B cell (primary cell): Measurements from ENCODE around the gene TRNP1. TPM values are rescaled to one million over a fixed set of nuclear protein-coding genes. Genes with fewer than 3 reads are reported as not detected.

Experiments
- ATAC-seq: fragments of 200-7000 bp; cut with Tn5 transposase; one replicate; pipeline ENCODE4 v1.10.0; 2021; ENCODE audit warnings: low read depth, mild to moderate bottlenecking, moderate number of reproducible peaks, moderate library complexity
- CTCF ChIA-PET: fragments of 350-600 bp; sonication (Branson Sonifier 250); formaldehyde crosslinking; loops from one replicate; lab custom pipeline; 2021; ENCODE audit warnings: antibody characterized with exemption, inconsistent platforms; lab: Charles Lee
- POLR2A ChIA-PET: fragments of 350-600 bp; sonication (Branson Sonifier 250); formaldehyde crosslinking; loops from one replicate; lab custom pipeline; 2021; ENCODE audit warnings: antibody characterized with exemption; lab: Charles Lee
- DNase-seq: peaks from one replicate; pipeline ENCODE4 v3.0.0; 2013
- H2AFZ ChIP-seq: 2 replicates; pipeline ENCODE4 v1.6.1; 2012; ENCODE audit warnings: mild to moderate bottlenecking, low read depth, low read length; ENCODE audit not compliant: insufficient read depth, poor library complexity, severe bottlenecking
- H3K27ac ChIP-seq, 2 donors: 1 replicate in 1 of 2; 2 replicates in 1 of 2; pipeline ENCODE4 v1.5.1; 2012 to 2013; ENCODE audit warnings: low read length in 2 of 2, mild to moderate bottlenecking in 2 of 2, moderate library complexity in 1 of 2
- H3K27me3 ChIP-seq, 4 experiments: fragments of 200-600 bp in 1 of 4; sonication (generic) in 1 of 4; replicated peaks in 1 of 4; 1 replicate in 2 of 4; 2 replicates in 2 of 4; pipeline versions ENCODE4 v1.6.1 to v1.7.0; 2013 to 2016; ENCODE audit warnings: low read length in 3 of 4, mild to moderate bottlenecking in 2 of 4, mixed read lengths in 1 of 4, moderate library complexity in 1 of 4; ENCODE audit not compliant: insufficient read depth in 4 of 4, control insufficient read depth in 3 of 4; ENCODE audit errors: control extremely low read depth in 1 of 4
- H3K36me3 ChIP-seq, 2 experiments: replicated peaks in 1 of 2; 1 replicate in 1 of 2; 2 replicates in 1 of 2; pipeline versions ENCODE4 v1.6.1 to v1.7.1; 2013; ENCODE audit warnings: low read length in 1 of 2; ENCODE audit not compliant: insufficient read depth in 2 of 2, control insufficient read depth in 1 of 2; ENCODE audit errors: control extremely low read depth in 1 of 2, extremely low read depth in 1 of 2
- H3K4me1 ChIP-seq, 2 donors: fragments of 200-600 bp in 1 of 2; sonication (generic) in 1 of 2; 1 replicate in 1 of 2; 2 replicates in 1 of 2; pipeline versions ENCODE4 v1.5.1 to v1.6.1; 2013 to 2017; ENCODE audit warnings: low read length in 2 of 2; ENCODE audit not compliant: control insufficient read depth in 2 of 2, insufficient read depth in 2 of 2
- H3K4me2 ChIP-seq: replicated peaks from 2 replicates; pipeline ENCODE3; 2012; ENCODE audit warnings: mild to moderate bottlenecking, low read depth, low read length; ENCODE audit not compliant: poor library complexity, severe bottlenecking
- H3K4me3 ChIP-seq, 5 experiments: fragments of 200-600 bp in 1 of 5; sonication (generic) in 1 of 5; 1 replicate in 3 of 5; 2 replicates in 2 of 5; pipeline versions ENCODE4 v1.5.1 to v1.7.0; 2011 to 2016; ENCODE audit warnings: low read length in 4 of 5, mild to moderate bottlenecking in 4 of 5, low read depth in 2 of 5, control low read depth in 1 of 5, moderate library complexity in 1 of 5; ENCODE audit not compliant: insufficient read depth in 1 of 5; ENCODE audit errors: control extremely low read depth in 1 of 5, extremely low read depth in 1 of 5
- H3K79me2 ChIP-seq: fragments of 200-600 bp; sonication (generic); one replicate; pipeline ENCODE4 v1.6.0; 2016; ENCODE audit warnings: low read length; ENCODE audit not compliant: control insufficient read depth, insufficient read depth
- H3K9ac ChIP-seq: fragments of 200-600 bp; sonication (generic); 2 replicates; pipeline ENCODE4 v1.6.1; 2017; ENCODE audit warnings: mild to moderate bottlenecking, low read length, moderate library complexity
- H3K9me3 ChIP-seq, 3 donors: one replicate each; pipeline versions ENCODE4 v1.6.1 to v1.7.1; 2013; ENCODE audit warnings: low read length in 2 of 3; ENCODE audit not compliant: control insufficient read depth in 2 of 3, insufficient read depth in 1 of 3; ENCODE audit errors: control extremely low read depth in 1 of 3
- H4K20me1 ChIP-seq: 2 replicates; pipeline ENCODE4 v1.6.0; 2012; ENCODE audit warnings: mild to moderate bottlenecking, low read length; ENCODE audit not compliant: insufficient read depth, control insufficient read depth, poor library complexity, severe bottlenecking
- H3K27ac Mint-ChIP-seq: one replicate; pipeline ENCODE4 v1.8.0; 2021; ENCODE audit warnings: mixed read lengths
- H3K27me3 Mint-ChIP-seq: one replicate; pipeline ENCODE4 v1.8.0; 2021; ENCODE audit warnings: mixed read lengths
- H3K4me1 Mint-ChIP-seq: one replicate; pipeline ENCODE4 v1.8.0; 2021; ENCODE audit warnings: mixed read lengths
- H3K4me3 Mint-ChIP-seq: one replicate; pipeline ENCODE4 v1.8.0; 2021; ENCODE audit warnings: mixed read lengths
- H3K9me3 Mint-ChIP-seq: one replicate; pipeline ENCODE4 v1.8.0; 2022; ENCODE audit warnings: mixed read lengths; ENCODE audit not compliant: insufficient read depth
- EZH2 ChIP-seq: IDR thresholded peaks from 2 replicates; pipeline ENCODE4 v1.6.1; 2012; ENCODE audit warnings: borderline replicate concordance, low read depth, mild to moderate bottlenecking, moderate library complexity, low read length; ENCODE audit not compliant: insufficient read depth, poor library complexity, severe bottlenecking
- WGBS: methylation state at CpG from one replicate; pipeline ENCODE4 v1.1.5; 2013; ENCODE audit warnings: missing lambda C conversion rate; ENCODE audit not compliant: insufficient coverage; 5-methylcytosine and 5-hydroxymethylcytosine counted together
- intact Hi-C: fragments of 100-400 bp; cut with micrococcal nuclease; formaldehyde crosslinking; loops from one replicate; pipeline ENCODE4 v1.10.0; 2022
- polyA plus RNA-seq: library from polyadenylated mRNA; depleted of rRNA; stranded (reverse); fragments of >200 nt; gene quantifications from 2 replicates; pipeline ENCODE4 v1.2.3, GENCODE V29; 2012
- total RNA-seq, 2 donors: library from RNA; stranded (reverse); fragments of 120-200 nt in 1 of 2; gene quantifications; 1 replicate in 1 of 2; 2 replicates in 1 of 2; pipeline versions ENCODE4 v1.2.3 to v1.2.4, GENCODE V29; 2013 to 2022
- TF ChIP-seq, protein P1 (sequence below): fragments of 200-600 bp; IDR thresholded peaks from one replicate; pipeline ENCODE4 v1.8.0; 2022; ENCODE audit warnings: antibody characterized with exemption, mild to moderate bottlenecking

TRNP1 gene
- total and polyA plus RNA-seq, 2 donors (not counting 1 experiment from before 2014, with no cell fraction given), result 0.54 to 2.3 TPM

DNA sequence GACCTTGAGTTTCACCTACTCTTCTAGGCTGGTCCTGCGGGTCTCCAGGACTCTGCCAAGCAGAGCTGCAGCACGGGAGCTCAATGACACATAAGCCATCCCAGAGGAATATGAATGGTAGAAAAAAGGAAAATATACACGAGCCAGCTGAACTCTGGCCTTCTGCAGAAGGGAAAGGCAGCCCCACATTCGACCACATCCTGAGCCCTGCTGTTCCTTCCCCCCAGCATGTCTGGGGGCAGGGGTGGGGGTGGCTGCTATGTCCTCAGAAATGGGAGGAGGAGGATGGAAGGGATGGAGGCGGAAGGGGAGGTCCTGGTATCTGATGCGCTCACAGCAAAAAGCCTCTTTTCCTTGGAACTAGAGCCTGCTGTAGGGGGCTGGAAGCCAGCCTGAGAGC lies 21.1 kb upstream of the TRNP1 start:
- Histone ChIP-seq H3K79me2 (no peaks in the 10 kb centered on the region), H3K27ac (no peak overlapping the region), H3K27me3 (peaks cover 0 to 15% (median 1%) of the 10 kb centered on the region in 4 experiments), H3K4me2 (no peak overlapping the region), H4K20me1 (no peaks in the 10 kb centered on the region), H2AFZ (no peak overlapping the region), H3K9me3 (no peaks in the 10 kb centered on the region), H3K36me3 (no peaks in the 10 kb centered on the region), H3K9ac (no peak overlapping the region), H3K4me3 (no peak overlapping the region), H3K4me1 (no peaks in the 10 kb centered on the region)
- intact Hi-C loops, result no loop called here
- ChIA-PET POLR2A (no interaction called here), CTCF (no interaction called here)
- DNase-seq, result no peak
- 45% methylated on average over 4 of the region's 6 CpGs for WGBS
- Mint-ChIP-seq H3K27me3 (peaks cover 19% of the 10 kb centered on the region), H3K27ac (no peak overlapping the region), H3K9me3 (no peaks in the 10 kb centered on the region), H3K4me3 (no peak overlapping the region), H3K4me1 (no peaks in the 10 kb centered on the region)
- TF ChIP-seq, protein P1, sequence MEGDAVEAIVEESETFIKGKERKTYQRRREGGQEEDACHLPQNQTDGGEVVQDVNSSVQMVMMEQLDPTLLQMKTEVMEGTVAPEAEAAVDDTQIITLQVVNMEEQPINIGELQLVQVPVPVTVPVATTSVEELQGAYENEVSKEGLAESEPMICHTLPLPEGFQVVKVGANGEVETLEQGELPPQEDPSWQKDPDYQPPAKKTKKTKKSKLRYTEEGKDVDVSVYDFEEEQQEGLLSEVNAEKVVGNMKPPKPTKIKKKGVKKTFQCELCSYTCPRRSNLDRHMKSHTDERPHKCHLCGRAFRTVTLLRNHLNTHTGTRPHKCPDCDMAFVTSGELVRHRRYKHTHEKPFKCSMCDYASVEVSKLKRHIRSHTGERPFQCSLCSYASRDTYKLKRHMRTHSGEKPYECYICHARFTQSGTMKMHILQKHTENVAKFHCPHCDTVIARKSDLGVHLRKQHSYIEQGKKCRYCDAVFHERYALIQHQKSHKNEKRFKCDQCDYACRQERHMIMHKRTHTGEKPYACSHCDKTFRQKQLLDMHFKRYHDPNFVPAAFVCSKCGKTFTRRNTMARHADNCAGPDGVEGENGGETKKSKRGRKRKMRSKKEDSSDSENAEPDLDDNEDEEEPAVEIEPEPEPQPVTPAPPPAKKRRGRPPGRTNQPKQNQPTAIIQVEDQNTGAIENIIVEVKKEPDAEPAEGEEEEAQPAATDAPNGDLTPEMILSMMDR, result no peak
- TF ChIP-seq EZH2, result no peak
- no peak for ATAC-seq

DNA sequence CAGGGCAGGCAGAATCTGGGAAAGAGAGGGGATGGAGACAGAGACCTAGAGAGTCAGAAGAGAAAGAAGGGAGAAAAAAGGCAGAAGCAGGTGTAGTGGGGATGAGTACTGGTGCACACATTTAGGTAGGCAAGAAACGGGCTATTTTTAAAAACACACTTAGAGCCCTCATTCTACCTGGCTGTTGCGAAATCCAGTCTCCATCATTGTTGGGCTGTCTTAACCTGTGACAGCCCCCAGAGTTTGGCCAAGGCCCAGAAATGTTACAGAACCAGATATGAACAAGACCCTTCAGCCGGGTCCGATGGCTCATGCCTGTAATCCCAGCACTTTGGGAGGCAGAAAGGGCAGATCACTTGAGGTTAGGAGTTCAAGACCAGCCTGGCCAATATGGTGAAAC lies 20.7 kb upstream of the TRNP1 start:
- H3K9me3 ChIP-seq, result no peaks in the 10 kb centered on the region
- WGBS, result 100% methylated on average over 3 of the region's 4 CpGs
- no peak overlapping the region for H3K4me3 Mint-ChIP-seq
- no peaks in the 10 kb centered on the region for H3K9me3 Mint-ChIP-seq
- no peak overlapping the region for H3K27ac ChIP-seq
- intact Hi-C loops, result no loop called here
- H3K4me1 ChIP-seq, result no peaks in the 10 kb centered on the region
- H3K27me3 ChIP-seq, result peaks cover 0 to 15% (median 3%) of the 10 kb centered on the region in 4 experiments
- no peak for TF ChIP-seq EZH2
- TF ChIP-seq, protein P1, result no peak
- no peaks in the 10 kb centered on the region for H4K20me1 ChIP-seq
- CTCF ChIA-PET, result no interaction called here
- H3K36me3 ChIP-seq, result no peaks in the 10 kb centered on the region
- H2AFZ ChIP-seq, result no peak overlapping the region
- no peak overlapping the region for H3K4me3 ChIP-seq
- H3K27me3 Mint-ChIP-seq, result peaks cover 19% of the 10 kb centered on the region
- ATAC-seq (no peak), DNase-seq (no peak)
- H3K27ac Mint-ChIP-seq, result no peak overlapping the region
- H3K79me2 ChIP-seq, result no peaks in the 10 kb centered on the region
- no peak overlapping the region for H3K9ac ChIP-seq
- no peaks in the 10 kb centered on the region for H3K4me1 Mint-ChIP-seq
- POLR2A ChIA-PET, result no interaction called here
- no peak overlapping the region for H3K4me2 ChIP-seq
